GM12878 (cell line): ENCODE results near the gene TGIF2. TPM values are rescaled to one million over a fixed set of nuclear protein-coding genes. Genes with fewer than 3 reads are reported as not detected.
A peak's percentile ranks its signal among the peaks of the same experiment; 100 is the strongest.

Source experiments
- ATAC-seq: fragments of 200-7000 bp; cut with Tn5 transposase; 3 replicates; pipeline ENCODE4 v1.9.1; 2020; ENCODE audit warnings: mild to moderate bottlenecking, moderate library complexity
- BruUV-seq: library from RNA; stranded (reverse); fragments of 400-500 nt; replicated peaks from 2 replicates; lab custom pipeline; 2021; lab: Mats Ljungman, UMichigan
- CTCF ChIA-PET: fragments of 300-600 bp; sonication (Branson Sonifier 250); formaldehyde crosslinking; extraction: SDS; loops from one replicate; lab custom pipeline; 2021; ENCODE audit warnings: inconsistent platforms; lab: Yijun Ruan, JAX
- POLR2A ChIA-PET: fragments of 350-600 bp; formaldehyde crosslinking; extraction: SDS; loops from one replicate; lab custom pipeline; 2021; ENCODE audit warnings: inconsistent platforms; lab: Charles Lee
- RAD21 ChIA-PET: fragments of 300-600 bp; sonication (Branson Sonifier 250); formaldehyde crosslinking; loops from one replicate; lab custom pipeline; 2023; ENCODE audit warnings: antibody characterized with exemption; ENCODE audit not compliant: unreplicated experiment; lab: Charles Lee
- SMC1A ChIA-PET: fragments of 300-600 bp; sonication (Branson Sonifier 250); formaldehyde crosslinking; loops from one replicate; lab custom pipeline; 2023; ENCODE audit not compliant: unreplicated experiment, uncharacterized antibody; lab: Charles Lee
- DNase-seq: peaks from one replicate; pipeline ENCODE4 v3.0.0-alpha.2; 2011; ENCODE audit warnings: low read depth, low spot score
- FAIRE-seq: peaks from 3 replicates; lab custom pipeline; 2011; peaks lifted over from hg19 to GRCh38; lab: Jason Lieb, UNC
- H2AFZ ChIP-seq: 2 replicates; pipeline ENCODE4 v1.6.0; 2011; ENCODE audit warnings: low read depth, low read length, control low read depth; ENCODE audit not compliant: control insufficient read depth
- H3K27ac ChIP-seq: 2 replicates; pipeline ENCODE4 v1.5.1; 2011; ENCODE audit warnings: control low read depth; ENCODE audit not compliant: control insufficient read depth, insufficient read depth
- H3K27me3 ChIP-seq, 2 experiments: replicated peaks in 1 of 2; 2 replicates each; pipeline versions ENCODE4 v1.6.0 to v1.6.1; 2011; ENCODE audit warnings: low read length in 1 of 2; ENCODE audit not compliant: control insufficient read depth in 2 of 2, insufficient read depth in 2 of 2
- H3K36me3 ChIP-seq, 2 experiments: 2 replicates each; pipeline ENCODE4 v1.5.1; 2011; ENCODE audit warnings: low read length in 1 of 2; ENCODE audit not compliant: control insufficient read depth in 2 of 2, insufficient read depth in 2 of 2
- H3K4me1 ChIP-seq: 2 replicates; pipeline ENCODE4 v1.6.1; 2011; ENCODE audit warnings: mild to moderate bottlenecking, low read length, moderate library complexity, mixed read lengths; ENCODE audit not compliant: control insufficient read depth, insufficient read depth
- H3K4me2 ChIP-seq: 2 replicates; pipeline ENCODE4 v1.6.0; 2011; ENCODE audit warnings: control low read depth; ENCODE audit not compliant: control insufficient read depth, insufficient read depth
- H3K4me3 ChIP-seq: fragments of 200-600 bp; sonication (generic); 2 replicates; pipeline ENCODE4 v1.5.1; 2016
- H3K79me2 ChIP-seq: 2 replicates; pipeline ENCODE4 v1.6.0; 2011; ENCODE audit warnings: low read length; ENCODE audit not compliant: control insufficient read depth, insufficient read depth
- H3K9ac ChIP-seq: 2 replicates; pipeline ENCODE4 v1.8.0; 2011; ENCODE audit warnings: low read length, control low read depth, mixed read lengths; ENCODE audit not compliant: control insufficient read depth, insufficient read depth
- H3K9me3 ChIP-seq: replicated peaks from 3 replicates; pipeline ENCODE4 v1.5.1; 2011; ENCODE audit warnings: mild to moderate bottlenecking, low read length; ENCODE audit not compliant: control insufficient read depth, insufficient read depth
- H4K20me1 ChIP-seq: 2 replicates; pipeline ENCODE4 v1.6.0; 2011; ENCODE audit not compliant: control insufficient read depth, insufficient read depth
- CEBPB ChIP-seq, 2 experiments: fragments of 150-350 bp in 1 of 2; IDR thresholded peaks; 2 replicates each; pipeline ENCODE4 v1.6.1; 2012 to 2014; ENCODE audit warnings: low read depth in 2 of 2, low read length in 2 of 2, borderline replicate concordance in 1 of 2, inconsistent platforms in 1 of 2
- CHD1 ChIP-seq: IDR thresholded peaks from 2 replicates; pipeline ENCODE4 v1.6.1; 2012; ENCODE audit warnings: low read depth, low read length, improper control_type of control experiment
- CHD2 ChIP-seq: IDR thresholded peaks from 2 replicates; pipeline ENCODE4 v1.6.1; 2011; ENCODE audit warnings: low read depth, low read length, improper control_type of control experiment, borderline replicate concordance
- EED ChIP-seq: sonication (generic); IDR thresholded peaks from 2 replicates; pipeline ENCODE4 v1.6.1; 2016; ENCODE audit warnings: antibody characterized with exemption, low read depth
- GATAD2B ChIP-seq: fragments of 450-650 bp; conservative IDR thresholded peaks from 2 replicates; pipeline ENCODE4 v1.6.1; 2017; ENCODE audit warnings: low read depth, mild to moderate bottlenecking, moderate library complexity
- MAX ChIP-seq: IDR thresholded peaks from 2 replicates; pipeline ENCODE4 v1.6.1; 2012; ENCODE audit warnings: low read depth, low read length, improper control_type of control experiment
- MTA2 ChIP-seq: fragments of 450-650 bp; IDR thresholded peaks from 2 replicates; pipeline ENCODE4 v1.6.1; 2016; ENCODE audit warnings: low read depth, mild to moderate bottlenecking, moderate library complexity
- PRDM15 ChIP-seq: fragments of 450-650 bp; formaldehyde crosslinking; IDR thresholded peaks from 2 replicates; pipeline ENCODE4 v1.4.0; 2020; ENCODE audit warnings: mild to moderate bottlenecking, moderate library complexity
- SPI1 ChIP-seq: IDR thresholded peaks from 2 replicates; pipeline ENCODE4 v1.6.1; 2011; ENCODE audit warnings: low read depth, mild to moderate bottlenecking, low read length, moderate library complexity, borderline replicate concordance; ENCODE audit not compliant: insufficient read depth
- SREBF1 ChIP-seq: IDR thresholded peaks from 2 replicates; pipeline ENCODE4 v1.6.1; 2012; ENCODE audit warnings: mild to moderate bottlenecking, low read length
- WGBS: methylation state at CpG from one replicate; pipeline ENCODE4 v1.1.6; 2016; ENCODE audit warnings: low lambda C conversion rate; ENCODE audit not compliant: insufficient replicate concordance, insufficient coverage; ENCODE audit errors: missing lambda C conversion rate; 5-methylcytosine and 5-hydroxymethylcytosine counted together
- in situ Hi-C: fragments of 300-500 bp; cut with MboI; formaldehyde crosslinking; loops from 9 replicates; pipeline ENCODE4 v1.14.3; 2018; ENCODE audit warnings: mixed read lengths
- intact Hi-C: fragments of 100-400 bp; cut with micrococcal nuclease; formaldehyde crosslinking; loops from one replicate; pipeline ENCODE4 v1.14.2; 2022; ENCODE audit not compliant: unreplicated experiment
- polyA plus RNA-seq, 11 experiments: library from polyadenylated mRNA; depleted of rRNA in 4 of 11; unstranded in 6 of 11; stranded (reverse) in 5 of 11; fragments of >200 nt; fragmentation: Nextera tagmentation in 4 of 11; fragmentation: Illumina TruSeq in 1 of 11; extraction: Ambion mirVana in 4 of 11; extraction: Trizol in 1 of 11; gene quantifications; 1 replicate in 1 of 11; 2 replicates in 10 of 11; pipeline versions ENCODE4 v1.2.1 to v1.2.3, GENCODE V29; 2011 to 2016; ENCODE audit warnings: inconsistent platforms in 2 of 11, missing spikeins in 2 of 11, low read depth in 1 of 11
- total RNA-seq, 4 experiments: library from RNA; depleted of rRNA in 3 of 4; stranded (reverse); fragments of >200 nt in 3 of 4; fragmentation: Illumina TruSeq in 1 of 4; extraction: Trizol in 1 of 4; gene quantifications; 2 replicates each; pipeline versions ENCODE4 v1.2.1 to v1.2.3, GENCODE V29; 2013 to 2021
- TF ChIP-seq, protein P1 (sequence below), 3 experiments: IDR thresholded peaks in 2 of 3; conservative IDR thresholded peaks in 1 of 3; 2 replicates each; pipeline ENCODE4 v1.5.1; 2011; ENCODE audit warnings: low read depth in 3 of 3, low read length in 3 of 3, mild to moderate bottlenecking in 3 of 3, control low read depth in 2 of 3, moderate library complexity in 2 of 3, inconsistent platforms in 1 of 3, mixed read lengths in 1 of 3; ENCODE audit not compliant: control insufficient read depth in 2 of 3, insufficient read depth in 1 of 3; ENCODE audit errors: extremely low read depth in 1 of 3

The TGIF2 gene
- total and polyA plus RNA-seq, 10 of the 15 experiments (the other 5 are each of a cell fraction or from before 2014, with no cell fraction given): 13.1 to 47.1 (median 36.6) TPM

- TF ChIP-seq PRDM15: no peak
- TF ChIP-seq SPI1: no peak
- no peak for TF ChIP-seq SREBF1
- TF ChIP-seq CEBPB (IDR thresholded peaks at IDR 0.05; ENCODE audit: borderline replicate concordance in 1 of 2, low read depth in 2 of 2, low read length in 2 of 2): no peak
- no peak for TF ChIP-seq MAX
- no peak for TF ChIP-seq MTA2
- no peak for TF ChIP-seq CHD1
- TF ChIP-seq EED: no peak
- TF ChIP-seq GATAD2B: no peak
These were observed 26.0 kb upstream of the TGIF2 start (continued) for GRCh38 chr20:36547186-36548005.

DNA sequence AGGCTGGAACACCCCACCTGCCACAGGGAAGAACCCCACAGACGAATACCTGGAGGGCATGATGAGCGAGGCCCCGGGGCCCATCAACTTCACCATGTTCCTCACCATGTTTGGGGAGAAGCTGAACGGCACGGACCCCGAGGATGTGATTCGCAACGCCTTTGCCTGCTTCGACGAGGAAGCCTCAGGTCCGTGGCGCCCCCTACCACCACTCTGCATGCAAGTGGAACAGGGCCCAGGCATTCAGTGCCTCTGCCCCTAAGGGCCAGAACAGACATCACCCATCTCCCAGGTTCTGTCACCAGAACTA lies 25.4 kb upstream of the TGIF2 start:
- Histone ChIP-seq H3K4me3 (no peak overlapping the region), H3K4me1 (no peaks in the 10 kb centered on the region; the same call in 1 of the 2 replicates), H3K36me3 (no peaks in the 10 kb centered on the region), H4K20me1 (no peaks in the 10 kb centered on the region)
- no peak for FAIRE-seq
- SMC1A ChIA-PET: no interaction called here
- DNase-seq: no peak
- BruUV-seq: no TSS peak
- TF ChIP-seq CHD2: no peak
- TF ChIP-seq, protein P1, sequence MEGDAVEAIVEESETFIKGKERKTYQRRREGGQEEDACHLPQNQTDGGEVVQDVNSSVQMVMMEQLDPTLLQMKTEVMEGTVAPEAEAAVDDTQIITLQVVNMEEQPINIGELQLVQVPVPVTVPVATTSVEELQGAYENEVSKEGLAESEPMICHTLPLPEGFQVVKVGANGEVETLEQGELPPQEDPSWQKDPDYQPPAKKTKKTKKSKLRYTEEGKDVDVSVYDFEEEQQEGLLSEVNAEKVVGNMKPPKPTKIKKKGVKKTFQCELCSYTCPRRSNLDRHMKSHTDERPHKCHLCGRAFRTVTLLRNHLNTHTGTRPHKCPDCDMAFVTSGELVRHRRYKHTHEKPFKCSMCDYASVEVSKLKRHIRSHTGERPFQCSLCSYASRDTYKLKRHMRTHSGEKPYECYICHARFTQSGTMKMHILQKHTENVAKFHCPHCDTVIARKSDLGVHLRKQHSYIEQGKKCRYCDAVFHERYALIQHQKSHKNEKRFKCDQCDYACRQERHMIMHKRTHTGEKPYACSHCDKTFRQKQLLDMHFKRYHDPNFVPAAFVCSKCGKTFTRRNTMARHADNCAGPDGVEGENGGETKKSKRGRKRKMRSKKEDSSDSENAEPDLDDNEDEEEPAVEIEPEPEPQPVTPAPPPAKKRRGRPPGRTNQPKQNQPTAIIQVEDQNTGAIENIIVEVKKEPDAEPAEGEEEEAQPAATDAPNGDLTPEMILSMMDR (IDR thresholded peaks at IDR 0.05 in 2 of 3, conservative IDR thresholded peaks at IDR 0.05 in 1 of 3; ENCODE audit: control insufficient read depth in 2 of 3, extremely low read depth in 1 of 3, insufficient read depth in 1 of 3, low read depth in 3 of 3, low read length in 3 of 3): 0 out of 6 replicates have a peak, but pooled peaks of 1 of the 3 experiments have one; percentile 9
- TF ChIP-seq, all 136 proteins: peak for 1
- intact Hi-C loops: no loop called here
- no peaks in the 10 kb centered on the region for H3K79me2 ChIP-seq
- no peak overlapping the region for H3K4me2 ChIP-seq
- H3K9ac ChIP-seq: no peak overlapping the region
- no peak overlapping the region for H3K27ac ChIP-seq
- no peak for ATAC-seq
- no peaks in the 10 kb centered on the region for H3K9me3 ChIP-seq
- no peaks in the 10 kb centered on the region for H3K27me3 ChIP-seq
- ChIA-PET RAD21 (no interaction called here), CTCF (no interaction called here), POLR2A (no interaction called here)
- H2AFZ ChIP-seq: no peak overlapping the region
- WGBS: 90% methylated on average over 10 of the region's 12 CpGs
- in situ Hi-C loops: no loop called here
